Camera-type eye (tissue), 1 donor: ENCODE results near the gene LRRC52. TPM values are rescaled to one million over a fixed set of nuclear protein-coding genes. Genes with fewer than 3 reads are reported as not detected.

Source experiments
- total RNA-seq: library from RNA; depleted of rRNA; stranded (reverse); fragments of >200 nt; gene quantifications from one replicate; pipeline ENCODE4 v1.2.3, GENCODE V29; 2014

LRRC52 gene
- total RNA-seq: 0.27 TPM

GRCh38 chr1:165543532-165544438 is at the start of gene LRRC52:
LRRC52 (plus strand) TSS chr1:165544000; CDS start chr1:165544297, 297 bp downstream.

Other genes with a start within 250 kb of the LRRC52 start
- gene LMX1A, start 187.3 kb upstream of the LRRC52 start, total RNA-seq: 9.6 TPM
- 83.8 TPM for gene RXRG, start 98.9 kb upstream of the LRRC52 start, total RNA-seq
- 73.8 TPM for gene MGST3, start 87.2 kb downstream of the LRRC52 start, total RNA-seq
- 77.0 TPM for gene ALDH9A1, start 154.6 kb downstream of the LRRC52 start, total RNA-seq
- gene TMCO1, start 224.9 kb downstream of the LRRC52 start, total RNA-seq: 71.9 TPM